Left cardiac atrium (tissue), 4 donors: ENCODE data around the gene SLC12A7. TPM values are rescaled to one million over a fixed set of nuclear protein-coding genes. Genes with fewer than 3 reads are reported as not detected.

Experiments used
- ATAC-seq, 2 donors: fragments of 200-7000 bp; cut with Tn5 transposase; one replicate each; pipeline ENCODE4 v1.9.1; 2020; ENCODE audit warnings: mild to moderate bottlenecking in 2 of 2, moderate library complexity in 2 of 2
- DNase-seq: peaks from one replicate; pipeline ENCODE4 v3.0.0-alpha.2; 2020
- intact Hi-C, 2 donors: fragments of 100-400 bp; cut with DNase I; formaldehyde crosslinking; loops; one replicate each; pipeline versions ENCODE4 v1.14.1 to v1.15.1; 2022 to 2023
- total RNA-seq, 2 donors: library from RNA; stranded (reverse); fragmentation: NEBNext Ultra II Directional; extraction: Animal tissue kit (Norgen Biotek cat#: 25700); gene quantifications; one replicate each; pipeline ENCODE4 v1.2.1, GENCODE V29; 2021
- donor health status: DM: no; HTN: yes; CAD: no.
- donor health status: DM: no; HTN: yes; CAD: no; lungs with severe emphysema.
- donor health status: DM: yes; HTN: yes; CAD: no.
- donor health status: Dilated cardiomyopathy.

The SLC12A7 gene
- total RNA-seq, 2 donors from 2014 or later, result 53.7 to 54.1 TPM

GRCh38 chr5:1116109-1116740, 4.4 kb upstream of the SLC12A7 start:
- no peak for ATAC-seq
- intact Hi-C loops, result no loop called here
- no peak for DNase-seq

- no peak for ATAC-seq
- intact Hi-C loops, result no loop called here
- DNase-seq, result no peak
Measured at GRCh38 chr5:1115123-1115815, 3.4 kb upstream of the SLC12A7 start.

GRCh38 chr5:1113805-1114586, 2.1 kb upstream of the SLC12A7 start:
- no peak for DNase-seq
- intact Hi-C loops, result no loop called here

GRCh38 chr5:1113332-1113690, 1.4 kb upstream of the SLC12A7 start:
- intact Hi-C loops, result no loop called here
- DNase-seq (no peak), ATAC-seq (no peak)

More at GRCh38 chr5:1113805-1114586, 2.1 kb upstream of the SLC12A7 start:
- no peak for ATAC-seq

- ATAC-seq (no peak), DNase-seq (no peak)
- intact Hi-C loops, result no loop called here
Measured at GRCh38 chr5:1112596-1113331, 901 bp upstream of the SLC12A7 start.

- peak; percentile 61 to 64 for ATAC-seq
- intact Hi-C loops, result no loop called here
- DNase-seq, result peak; percentile 71
Measured at GRCh38 chr5:1111241-1111726, 579 bp downstream of the SLC12A7 start.

- intact Hi-C loops, result no loop called here
- peak; percentile 23 to 36 for ATAC-seq
- no peak for DNase-seq
Measured at GRCh38 chr5:1110307-1111240, 1.3 kb downstream of the SLC12A7 start.

GRCh38 chr5:1109542-1110306, 2.1 kb downstream of the SLC12A7 start:
- no peak for ATAC-seq
- no peak for DNase-seq
- intact Hi-C loops, result no loop called here

GRCh38 chr5:1108865-1109174, 3.0 kb downstream of the SLC12A7 start:
- DNase-seq (no peak), ATAC-seq (no peak)
- intact Hi-C loops, result no loop called here

GRCh38 chr5:1108023-1108864, 3.6 kb downstream of the SLC12A7 start:
- DNase-seq, result no peak

GRCh38 chr5:1107167-1108022, 4.5 kb downstream of the SLC12A7 start:
- intact Hi-C loops, result no loop called here
- DNase-seq (no peak), ATAC-seq (no peak)

More at GRCh38 chr5:1108023-1108864, 3.6 kb downstream of the SLC12A7 start:
- intact Hi-C loops, result no loop called here
- no peak for ATAC-seq

- intact Hi-C loops, result no loop called here
- ATAC-seq, result no peak
- DNase-seq, result no peak
Measured at GRCh38 chr5:1106385-1107166, 5.3 kb downstream of the SLC12A7 start.

- intact Hi-C loops, result no loop called here
- DNase-seq (no peak), ATAC-seq (no peak)
Measured at GRCh38 chr5:1105350-1106265, 6.3 kb downstream of the SLC12A7 start.

GRCh38 chr5:1104327-1105006, 7.4 kb downstream of the SLC12A7 start:
- ATAC-seq (peak; percentile 0 to 21), DNase-seq (no peak)
- intact Hi-C loops, result no loop called here
